HCT116 (cell line): Measurements from ENCODE around the gene LSM4.

Experiments
- CEBPB ChIP-seq: IDR thresholded peaks from 2 replicates; pipeline ENCODE4 v1.6.1; 2012; ENCODE audit warnings: low read depth
- POLR2A ChIP-seq: IDR thresholded peaks from 2 replicates; pipeline ENCODE4 v1.7.0; 2011; ENCODE audit warnings: borderline replicate concordance; ENCODE audit not compliant: insufficient read depth, insufficient read length; ENCODE audit errors: extremely low read depth
- ZFX ChIP-seq: fragments of 450-650 bp; IDR thresholded peaks from 2 replicates; pipeline ENCODE4 v1.6.1; 2017
- ZNF274 ChIP-seq: fragments of 200-500 bp; sonication (Bioruptor generic); IDR thresholded peaks from 2 replicates; pipeline ENCODE4 v1.6.1; 2014; ENCODE audit warnings: mild to moderate bottlenecking, low read depth, low read length, inconsistent platforms
- TF ChIP-seq, protein P1 (sequence below), 3 experiments: fragments of 200-600 bp in 1 of 3; sonication (generic) in 1 of 3; IDR thresholded peaks in 2 of 3; conservative IDR thresholded peaks in 1 of 3; 2 replicates each; pipeline ENCODE4 v1.5.1; 2012 to 2017; ENCODE audit warnings: low read depth in 2 of 3, low read length in 2 of 3, antibody characterized with exemption in 1 of 3, borderline replicate concordance in 1 of 3, control low read depth in 1 of 3, mild to moderate bottlenecking in 1 of 3, mixed read lengths in 1 of 3, mixed run types in 1 of 3, moderate library complexity in 1 of 3; ENCODE audit not compliant: insufficient read depth in 1 of 3

DNA sequence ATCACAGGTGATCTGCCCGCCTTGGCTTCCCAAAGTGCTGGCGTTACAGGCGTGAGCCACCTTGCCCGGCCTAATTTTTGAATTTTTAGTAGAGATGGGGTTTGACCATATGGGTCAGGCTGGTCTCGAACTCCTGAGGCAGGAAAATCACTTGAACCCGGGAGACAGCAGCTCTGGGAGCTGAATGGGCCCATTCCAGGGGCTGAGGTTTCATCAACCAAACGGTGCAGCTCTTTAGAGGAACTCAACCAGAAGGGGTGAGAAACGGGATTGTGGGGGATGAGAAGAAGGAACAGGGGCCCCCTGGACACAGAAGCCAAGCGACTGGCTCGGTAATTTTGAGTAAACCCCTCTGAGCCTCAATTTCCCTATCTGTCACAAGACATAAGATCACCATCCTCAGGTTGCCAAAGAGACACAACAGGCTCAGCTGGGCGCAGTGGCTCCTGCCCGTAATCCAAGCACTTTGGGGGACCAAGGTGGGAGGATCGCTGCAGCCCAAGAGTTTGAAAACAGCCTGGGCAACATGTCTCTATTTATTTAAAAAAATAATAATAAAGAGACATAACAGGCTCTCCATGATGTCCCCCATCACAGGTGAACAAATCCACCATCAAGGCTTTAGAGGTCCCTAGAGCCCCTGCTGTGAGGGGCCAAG is 49.2 kb downstream of the LSM4 start:
- TF ChIP-seq, protein P1, sequence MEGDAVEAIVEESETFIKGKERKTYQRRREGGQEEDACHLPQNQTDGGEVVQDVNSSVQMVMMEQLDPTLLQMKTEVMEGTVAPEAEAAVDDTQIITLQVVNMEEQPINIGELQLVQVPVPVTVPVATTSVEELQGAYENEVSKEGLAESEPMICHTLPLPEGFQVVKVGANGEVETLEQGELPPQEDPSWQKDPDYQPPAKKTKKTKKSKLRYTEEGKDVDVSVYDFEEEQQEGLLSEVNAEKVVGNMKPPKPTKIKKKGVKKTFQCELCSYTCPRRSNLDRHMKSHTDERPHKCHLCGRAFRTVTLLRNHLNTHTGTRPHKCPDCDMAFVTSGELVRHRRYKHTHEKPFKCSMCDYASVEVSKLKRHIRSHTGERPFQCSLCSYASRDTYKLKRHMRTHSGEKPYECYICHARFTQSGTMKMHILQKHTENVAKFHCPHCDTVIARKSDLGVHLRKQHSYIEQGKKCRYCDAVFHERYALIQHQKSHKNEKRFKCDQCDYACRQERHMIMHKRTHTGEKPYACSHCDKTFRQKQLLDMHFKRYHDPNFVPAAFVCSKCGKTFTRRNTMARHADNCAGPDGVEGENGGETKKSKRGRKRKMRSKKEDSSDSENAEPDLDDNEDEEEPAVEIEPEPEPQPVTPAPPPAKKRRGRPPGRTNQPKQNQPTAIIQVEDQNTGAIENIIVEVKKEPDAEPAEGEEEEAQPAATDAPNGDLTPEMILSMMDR (IDR thresholded peaks at IDR 0.05 in 2 of 3, conservative IDR thresholded peaks at IDR 0.05 in 1 of 3; ENCODE audit: borderline replicate concordance in 1 of 3, insufficient read depth in 1 of 3, low read depth in 2 of 3, low read length in 2 of 3): no peak
- no peak for TF ChIP-seq ZNF274
- TF ChIP-seq POLR2A: no peak
- no peak for TF ChIP-seq CEBPB
- TF ChIP-seq ZFX: no peak
